ENCODE data around the gene COL5A2. TPM values are rescaled to one million over a fixed set of nuclear protein-coding genes. Genes with fewer than 3 reads are reported as not detected.

Gene COL5A2
- total RNA-seq, 1 donor from 2014 or later = 64.2 TPM

DNA sequence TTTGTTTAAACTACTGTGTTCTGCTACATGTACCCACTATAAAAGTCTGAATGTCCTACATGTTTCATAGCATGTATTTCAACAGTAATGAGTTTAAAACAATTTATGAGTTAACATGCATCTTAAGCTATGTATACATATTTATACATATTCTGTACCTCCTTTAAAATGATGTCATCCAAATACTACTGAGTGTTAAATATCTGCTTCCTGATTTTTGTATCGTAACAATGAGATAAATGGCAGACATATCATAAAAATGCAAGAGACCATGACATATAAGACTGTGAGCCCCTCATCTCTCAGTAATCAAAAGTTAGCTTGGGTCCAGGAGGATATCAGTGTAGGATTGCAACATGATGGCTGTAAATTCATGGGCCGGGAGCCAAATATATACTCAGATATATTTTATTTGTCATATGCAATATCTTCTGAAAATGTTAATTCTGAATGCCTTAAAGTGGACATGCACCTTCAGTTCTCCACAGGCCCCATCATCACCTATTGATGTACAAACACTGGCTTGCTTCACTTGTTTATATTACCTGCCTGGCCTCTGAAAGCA is 3.6 kb downstream of the COL5A2 start:
- Histone ChIP-seq H3K27ac (no peak overlapping the region), H3K36me3 (no peaks in the 10 kb centered on the region), H3K4me3 (peak overlapping the region; percentile 54 to 87), H3K4me1 (peaks cover 0 to 12% of the 10 kb centered on the region in 2 donors), H3K9me3 (no peaks in the 10 kb centered on the region), H3K27me3 (no peaks in the 10 kb centered on the region)
- intact Hi-C loops (cut with DNase I) = loop anchor here (5.0 kb wide), 1 partner anchor 59 kb away; no protein-coding TSS in a partner anchor
- TF ChIP-seq, protein P1, sequence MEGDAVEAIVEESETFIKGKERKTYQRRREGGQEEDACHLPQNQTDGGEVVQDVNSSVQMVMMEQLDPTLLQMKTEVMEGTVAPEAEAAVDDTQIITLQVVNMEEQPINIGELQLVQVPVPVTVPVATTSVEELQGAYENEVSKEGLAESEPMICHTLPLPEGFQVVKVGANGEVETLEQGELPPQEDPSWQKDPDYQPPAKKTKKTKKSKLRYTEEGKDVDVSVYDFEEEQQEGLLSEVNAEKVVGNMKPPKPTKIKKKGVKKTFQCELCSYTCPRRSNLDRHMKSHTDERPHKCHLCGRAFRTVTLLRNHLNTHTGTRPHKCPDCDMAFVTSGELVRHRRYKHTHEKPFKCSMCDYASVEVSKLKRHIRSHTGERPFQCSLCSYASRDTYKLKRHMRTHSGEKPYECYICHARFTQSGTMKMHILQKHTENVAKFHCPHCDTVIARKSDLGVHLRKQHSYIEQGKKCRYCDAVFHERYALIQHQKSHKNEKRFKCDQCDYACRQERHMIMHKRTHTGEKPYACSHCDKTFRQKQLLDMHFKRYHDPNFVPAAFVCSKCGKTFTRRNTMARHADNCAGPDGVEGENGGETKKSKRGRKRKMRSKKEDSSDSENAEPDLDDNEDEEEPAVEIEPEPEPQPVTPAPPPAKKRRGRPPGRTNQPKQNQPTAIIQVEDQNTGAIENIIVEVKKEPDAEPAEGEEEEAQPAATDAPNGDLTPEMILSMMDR (IDR thresholded peaks at IDR 0.05) = no peak
- DNase-seq (ENCODE audit: low spot score in 2 of 2) = no peak

DNA sequence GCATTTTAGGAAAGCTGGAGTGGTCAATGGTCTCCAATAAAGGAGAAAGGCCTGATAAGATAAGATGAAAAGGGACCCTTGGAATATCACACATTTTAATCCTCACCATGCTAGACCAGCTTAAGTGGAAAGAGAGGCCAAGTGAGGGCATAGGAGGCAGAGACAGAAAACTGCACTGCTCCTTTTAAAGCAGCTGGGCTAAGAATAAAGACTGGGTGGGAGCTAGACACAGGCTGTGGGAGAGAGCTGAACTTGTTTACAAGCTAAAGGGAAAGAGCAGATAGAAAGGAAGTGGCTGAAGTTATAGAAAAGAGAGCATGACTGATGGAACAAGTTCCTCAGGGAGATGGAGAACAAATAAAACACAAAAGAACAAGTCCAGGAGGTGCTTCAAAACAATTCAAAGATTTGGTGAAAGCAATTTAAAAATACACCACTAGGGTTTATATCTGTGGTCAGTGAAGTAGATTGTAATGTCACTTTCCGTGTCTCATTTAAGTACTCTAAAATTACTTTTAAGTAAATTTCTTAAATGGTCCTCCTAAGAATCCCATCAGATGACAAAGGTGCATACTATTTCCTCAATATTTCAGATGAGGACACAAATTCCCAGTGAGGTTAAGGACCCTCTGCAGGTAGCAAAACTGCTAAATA is 7.5 kb downstream of the COL5A2 start:
- no peak for DNase-seq (ENCODE audit: low spot score in 2 of 2)
- TF ChIP-seq, protein P1 (IDR thresholded peaks at IDR 0.05) = peak in 1 of 3 experiments; percentile 10
- no peaks in the 10 kb centered on the region for H3K27me3 ChIP-seq
- peak overlapping the region; percentile 10 to 22 for H3K27ac ChIP-seq
- no peaks in the 10 kb centered on the region for H3K9me3 ChIP-seq
- peaks cover 0 to 31% of the 10 kb centered on the region in 2 donors for H3K4me1 ChIP-seq
- H3K36me3 ChIP-seq = no peaks in the 10 kb centered on the region
- H3K4me3 ChIP-seq = no peak overlapping the region
- intact Hi-C loops (cut with DNase I) = no loop called here

DNA sequence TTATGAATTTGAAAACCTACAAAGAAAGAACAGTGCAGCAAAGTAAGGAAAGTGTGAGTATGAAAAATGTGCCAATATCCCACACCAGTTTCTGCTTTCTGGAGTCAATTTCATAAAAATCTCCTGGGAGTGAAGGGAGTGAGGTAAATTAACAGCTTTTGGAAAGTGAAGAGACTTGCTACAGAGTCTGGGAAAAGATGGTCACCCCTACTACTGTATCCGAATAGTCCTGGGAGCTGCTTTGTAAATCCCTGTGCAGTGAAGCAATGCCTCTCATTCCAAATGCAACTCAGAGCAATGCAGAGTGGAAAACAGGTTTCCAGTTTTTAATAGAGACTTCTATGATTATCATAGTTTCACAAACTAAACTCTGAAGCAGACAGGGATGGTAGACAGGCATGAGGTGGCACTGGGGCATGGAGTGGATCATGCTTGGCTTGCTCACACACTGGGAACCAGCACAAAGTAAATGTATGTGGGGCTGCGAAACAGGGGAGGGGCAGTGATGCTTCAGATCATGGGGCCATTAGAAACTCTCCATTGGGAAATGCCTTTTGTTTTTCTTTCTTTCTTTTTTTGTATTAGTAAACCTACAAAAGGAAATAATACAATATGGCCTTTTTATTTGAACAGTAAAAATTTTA is 10.6 kb downstream of the COL5A2 start:
- H3K27ac ChIP-seq = peak overlapping the region; percentile 2 to 23
- intact Hi-C loops (cut with DNase I) = no loop called here
- H3K4me3 ChIP-seq = no peak overlapping the region
- DNase-seq (ENCODE audit: low spot score in 2 of 2) = no peak
- TF ChIP-seq, protein P1 (IDR thresholded peaks at IDR 0.05) = no peak
- H3K4me1 ChIP-seq = peaks cover 0 to 42% of the 10 kb centered on the region in 2 donors
- H3K36me3 ChIP-seq = no peaks in the 10 kb centered on the region
- no peaks in the 10 kb centered on the region for H3K9me3 ChIP-seq
- H3K27me3 ChIP-seq = no peaks in the 10 kb centered on the region

DNA sequence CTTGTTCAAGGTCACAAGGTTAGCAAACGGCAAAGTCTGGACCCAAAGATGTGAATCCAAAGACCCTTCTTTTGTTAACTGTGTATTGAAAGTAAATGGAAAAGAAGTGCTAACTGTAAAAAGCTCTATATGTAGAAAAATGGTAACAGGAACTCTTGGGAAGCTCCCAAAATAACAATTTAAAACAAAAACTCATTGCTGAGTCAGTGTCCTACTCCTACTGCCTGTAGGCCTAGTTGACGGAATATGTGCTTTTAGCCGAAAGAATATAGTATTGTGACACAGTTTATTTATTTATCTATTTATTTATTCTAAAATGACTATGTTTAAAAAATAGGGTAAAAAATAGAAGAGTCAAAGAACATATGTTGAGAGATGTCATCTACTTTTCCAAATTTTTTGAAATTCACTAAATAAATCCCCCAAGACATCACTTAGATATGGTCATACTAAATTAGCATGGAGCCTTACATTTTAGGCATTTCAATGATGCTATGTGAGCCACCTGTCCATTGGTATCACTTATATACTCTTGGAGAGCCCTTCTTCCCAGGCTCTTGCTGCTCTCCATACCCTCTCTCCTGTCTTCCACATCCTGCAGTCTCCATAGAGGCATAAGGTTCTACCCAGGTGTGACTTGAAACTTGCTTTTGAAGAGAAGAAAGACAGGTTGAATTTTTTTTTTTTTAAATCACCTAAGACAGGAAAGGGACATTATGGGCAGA is 13.7 kb downstream of the COL5A2 start:
- intact Hi-C loops (cut with DNase I) = no loop called here
- Histone ChIP-seq H3K9me3 (no peaks in the 10 kb centered on the region), H3K27me3 (no peaks in the 10 kb centered on the region), H3K36me3 (no peaks in the 10 kb centered on the region), H3K4me1 (peaks cover 0 to 42% of the 10 kb centered on the region in 2 donors), H3K27ac (peak overlapping the region; percentile 32 to 72), H3K4me3 (no peak overlapping the region)
- TF ChIP-seq, protein P1 (IDR thresholded peaks at IDR 0.05) = no peak
- DNase-seq (ENCODE audit: low spot score in 2 of 2) = no peak

DNA sequence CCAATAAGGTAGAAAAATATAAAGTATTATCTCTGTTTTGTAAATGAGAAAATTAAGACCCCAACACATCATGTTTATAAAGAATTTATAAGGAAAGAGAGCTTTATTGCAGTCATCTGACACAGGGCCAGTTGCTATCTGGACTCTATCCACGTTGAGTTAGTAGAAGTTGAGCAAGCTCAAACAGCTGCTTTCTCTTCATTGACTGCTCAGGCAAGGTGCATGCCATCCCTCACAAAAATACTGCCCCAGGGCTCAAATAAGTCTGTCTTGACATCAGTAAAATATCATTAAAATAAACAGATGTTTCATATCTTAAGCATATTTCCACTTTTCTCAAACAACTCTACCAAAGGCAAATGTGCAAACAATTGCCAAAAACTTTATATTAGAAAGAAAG is 14.8 kb downstream of the COL5A2 start:
- Histone ChIP-seq H3K27ac (peak overlapping the region; percentile 64 to 72), H3K4me1 (peaks cover 0 to 38% of the 10 kb centered on the region in 2 donors), H3K9me3 (no peaks in the 10 kb centered on the region), H3K36me3 (no peaks in the 10 kb centered on the region), H3K4me3 (no peak overlapping the region), H3K27me3 (no peaks in the 10 kb centered on the region)
- intact Hi-C loops (cut with DNase I) = no loop called here
- TF ChIP-seq, protein P1 (IDR thresholded peaks at IDR 0.05) = no peak
- DNase-seq (ENCODE audit: low spot score in 2 of 2) = no peak

Data from ascending aorta (tissue), 2 donors.